ENCODE measurements around the gene LYPD6.

LYPD6 gene

DNA sequence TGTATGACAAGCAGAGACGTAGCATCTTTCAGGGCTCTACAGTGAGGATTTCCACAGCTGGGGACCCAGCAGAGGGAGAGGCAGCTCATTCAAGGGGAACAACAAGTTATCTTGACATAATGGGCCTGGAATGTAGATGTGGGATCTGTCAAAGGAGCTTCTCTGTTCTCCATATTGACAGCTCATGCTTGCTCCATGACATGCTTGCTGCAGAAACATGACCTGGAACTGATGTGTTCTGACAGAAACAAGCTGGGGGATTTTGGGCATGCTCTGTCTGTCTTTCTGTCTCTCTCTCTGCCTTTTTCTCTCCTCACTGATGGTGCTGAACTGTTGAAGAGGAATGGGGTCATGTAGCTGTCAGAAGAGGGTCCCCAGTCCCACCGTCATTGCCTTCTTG, 177.6 kb downstream of the LYPD6 start:
- DNase-seq (ENCODE audit: low read depth in 2 of 2) = no peak

DNA sequence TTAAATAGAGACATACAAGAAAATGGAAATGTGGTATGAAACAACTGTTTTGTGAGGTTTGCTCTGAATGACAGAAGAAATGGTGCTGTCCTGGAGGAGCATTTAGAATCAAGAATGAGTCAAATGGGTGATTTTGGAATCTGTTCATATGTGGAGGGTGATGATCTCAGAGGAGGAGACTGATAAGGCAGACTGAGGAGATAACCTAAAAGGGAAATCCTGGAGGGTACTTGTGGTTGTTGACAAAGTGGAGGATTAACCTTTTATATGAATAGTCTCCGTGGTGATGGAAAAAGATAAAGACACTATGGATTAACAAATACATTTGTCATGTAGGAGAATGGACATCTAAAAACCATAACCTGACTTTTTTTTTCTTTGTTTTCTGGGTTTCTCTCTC, 183.1 kb downstream of the LYPD6 start:
- no peak for DNase-seq (ENCODE audit: low read depth in 2 of 2)
